Measurements from ENCODE around the gene PWWP3B. TPM values are rescaled to one million over a fixed set of nuclear protein-coding genes. Genes with fewer than 3 reads are reported as not detected.

PWWP3B gene
- total RNA-seq, 1 experiment from 2014 or later, result 0.26 TPM

- Histone ChIP-seq H3K27me3 (ENCODE audit: insufficient read depth, low read length) (no peaks in the 10 kb centered on the region), H3K4ac (ENCODE audit: low read depth, low read length) (no peak overlapping the region), H2AFZ (ENCODE audit: low read length) (no peak overlapping the region), H3K27ac (ENCODE audit: insufficient read length, low read depth, low read length) (no peak overlapping the region), H2BK5ac (ENCODE audit: insufficient read length, low read length) (no peak overlapping the region), H2BK15ac (ENCODE audit: low read depth, low read length) (no peak overlapping the region), H2AK5ac (ENCODE audit: insufficient read length, low read length) (no peak overlapping the region), H3K9ac (ENCODE audit: extremely low read depth, insufficient read length, low read length) (no peak overlapping the region), H3K79me1 (ENCODE audit: insufficient read depth, low read depth, low read length, poor library complexity, severe bottlenecking) (no peaks in the 10 kb centered on the region), H4K5ac (ENCODE audit: insufficient read length, low read depth, low read length) (no peak overlapping the region), H3K23me2 (ENCODE audit: insufficient read length, low read depth, low read length, poor library complexity, severe bottlenecking) (no peaks in the 10 kb centered on the region), H4K91ac (ENCODE audit: insufficient read length, low read depth, low read length) (no peak overlapping the region), H4K8ac (replicated peaks; ENCODE audit: insufficient read length, low read depth, low read length) (no peak overlapping the region), H2BK12ac (ENCODE audit: insufficient read length, low read depth, low read length) (no peak overlapping the region), H3K14ac (ENCODE audit: insufficient read depth, low read length) (no peak overlapping the region), H3K9me3 (ENCODE audit: control insufficient read depth, low read depth, low read length) (no peaks in the 10 kb centered on the region), H3K56ac (ENCODE audit: insufficient read length, low read depth, low read length) (no peak overlapping the region), H3K23ac (ENCODE audit: insufficient read length, low read depth, low read length) (no peak overlapping the region), H3K4me2 (ENCODE audit: insufficient read depth, insufficient read length, low read length) (peak overlapping the region; percentile 30), H3K79me2 (ENCODE audit: insufficient read depth, low read length) (no peaks in the 10 kb centered on the region), H3T11ph (ENCODE audit: low read length) (no peak overlapping the region), H2BK20ac (ENCODE audit: low read depth, low read length, poor library complexity, severe bottlenecking) (no peak overlapping the region), H3K4me1 (ENCODE audit: insufficient read depth, low read length) (no peaks in the 10 kb centered on the region), H2BK120ac (ENCODE audit: low read depth, low read length, poor library complexity, severe bottlenecking) (no peak overlapping the region), H4K20me1 (ENCODE audit: control insufficient read depth, insufficient read depth, insufficient read length) (no peaks in the 10 kb centered on the region), H3K18ac (ENCODE audit: insufficient read length, low read depth, low read length) (no peak overlapping the region)
- Mint-ChIP-seq H3K27ac (no peak overlapping the region), H3K4me1 (peaks cover 3 to 9% of the 10 kb centered on the region in 2 experiments; a peak in 3 of 4 replicates), H3K27me3 (ENCODE audit: low read depth) (no peaks in the 10 kb centered on the region), H3K9me3 (peaks cover 48 to 84% of the 10 kb centered on the region in 2 experiments), H3K36me3 (ENCODE audit: insufficient read depth in 1 of 3, low read depth in 3 of 3) (peaks cover 0 to 2% (median 0%) of the 10 kb centered on the region in 3 experiments; a peak in 3 of 7 replicates), H3K4me3 (no peak overlapping the region)
- DNase-seq, result no peak
- WGBS (ENCODE audit: extremely low coverage, insufficient read length, low lambda C conversion rate), result no CpG with 5 or more reads among the region's 4 CpGs
- TF ChIP-seq CTCF (conservative IDR thresholded peaks at IDR 0.05), result no peak
Observed at GRCh38 chrX:106177982-106178321, 9.8 kb downstream of the PWWP3B start.

Measured in H9 (cell line).